ENCODE results near the gene ZSWIM6.

GRCh38 chr5:61535828-61536227 lies 203.8 kb downstream of the ZSWIM6 start:
- TF ChIP-seq, protein P1, sequence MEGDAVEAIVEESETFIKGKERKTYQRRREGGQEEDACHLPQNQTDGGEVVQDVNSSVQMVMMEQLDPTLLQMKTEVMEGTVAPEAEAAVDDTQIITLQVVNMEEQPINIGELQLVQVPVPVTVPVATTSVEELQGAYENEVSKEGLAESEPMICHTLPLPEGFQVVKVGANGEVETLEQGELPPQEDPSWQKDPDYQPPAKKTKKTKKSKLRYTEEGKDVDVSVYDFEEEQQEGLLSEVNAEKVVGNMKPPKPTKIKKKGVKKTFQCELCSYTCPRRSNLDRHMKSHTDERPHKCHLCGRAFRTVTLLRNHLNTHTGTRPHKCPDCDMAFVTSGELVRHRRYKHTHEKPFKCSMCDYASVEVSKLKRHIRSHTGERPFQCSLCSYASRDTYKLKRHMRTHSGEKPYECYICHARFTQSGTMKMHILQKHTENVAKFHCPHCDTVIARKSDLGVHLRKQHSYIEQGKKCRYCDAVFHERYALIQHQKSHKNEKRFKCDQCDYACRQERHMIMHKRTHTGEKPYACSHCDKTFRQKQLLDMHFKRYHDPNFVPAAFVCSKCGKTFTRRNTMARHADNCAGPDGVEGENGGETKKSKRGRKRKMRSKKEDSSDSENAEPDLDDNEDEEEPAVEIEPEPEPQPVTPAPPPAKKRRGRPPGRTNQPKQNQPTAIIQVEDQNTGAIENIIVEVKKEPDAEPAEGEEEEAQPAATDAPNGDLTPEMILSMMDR (IDR thresholded peaks at IDR 0.05) = no peak
- TF ChIP-seq POLR2A (IDR thresholded peaks at IDR 0.05) (no peak), EP300 (IDR thresholded peaks at IDR 0.05; ENCODE audit: low read depth) (no peak)

All from transverse colon (tissue), 3 donors.